ENCODE results near the gene RBL1.

RBL1 gene

DNA sequence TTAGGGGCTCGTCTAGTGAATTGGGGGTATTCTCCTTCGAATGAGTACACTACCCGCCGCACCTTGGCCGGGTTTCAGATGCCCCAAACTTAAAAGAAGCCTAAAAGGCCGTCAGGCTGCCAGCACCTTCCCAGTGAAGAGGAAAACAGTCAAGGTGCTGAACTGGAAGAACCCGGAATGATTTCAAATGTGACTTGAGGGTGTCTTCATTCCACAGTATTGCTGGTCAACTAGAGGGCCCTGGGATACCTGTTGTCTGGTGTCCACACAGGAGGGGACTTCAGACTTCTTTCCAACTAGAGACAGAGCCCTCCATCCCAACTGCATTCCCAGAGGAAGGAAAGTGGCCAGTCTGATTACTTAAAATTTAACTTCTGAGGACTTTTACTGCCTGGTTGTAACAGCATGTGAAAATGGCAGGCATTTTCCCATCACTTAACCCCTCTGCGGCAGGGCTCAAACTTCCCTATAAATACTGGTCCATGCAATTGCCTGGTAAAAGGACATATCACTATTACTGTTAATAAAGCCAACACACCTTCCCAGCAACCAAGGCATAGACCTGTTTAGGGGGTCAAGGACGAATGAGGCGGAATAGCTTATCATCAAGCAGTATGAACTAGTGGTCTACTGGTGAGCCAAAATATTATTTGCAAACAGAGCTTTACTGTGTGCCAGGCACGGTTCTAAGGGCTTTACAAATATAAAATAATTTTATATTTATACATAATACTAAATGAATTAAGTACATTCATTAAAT, 143.6 kb downstream of the RBL1 start:
- no peak for TF ChIP-seq EZH2phosphoT487 (IDR thresholded peaks at IDR 0.05; ENCODE audit: borderline replicate concordance)
- TF ChIP-seq, protein P1, sequence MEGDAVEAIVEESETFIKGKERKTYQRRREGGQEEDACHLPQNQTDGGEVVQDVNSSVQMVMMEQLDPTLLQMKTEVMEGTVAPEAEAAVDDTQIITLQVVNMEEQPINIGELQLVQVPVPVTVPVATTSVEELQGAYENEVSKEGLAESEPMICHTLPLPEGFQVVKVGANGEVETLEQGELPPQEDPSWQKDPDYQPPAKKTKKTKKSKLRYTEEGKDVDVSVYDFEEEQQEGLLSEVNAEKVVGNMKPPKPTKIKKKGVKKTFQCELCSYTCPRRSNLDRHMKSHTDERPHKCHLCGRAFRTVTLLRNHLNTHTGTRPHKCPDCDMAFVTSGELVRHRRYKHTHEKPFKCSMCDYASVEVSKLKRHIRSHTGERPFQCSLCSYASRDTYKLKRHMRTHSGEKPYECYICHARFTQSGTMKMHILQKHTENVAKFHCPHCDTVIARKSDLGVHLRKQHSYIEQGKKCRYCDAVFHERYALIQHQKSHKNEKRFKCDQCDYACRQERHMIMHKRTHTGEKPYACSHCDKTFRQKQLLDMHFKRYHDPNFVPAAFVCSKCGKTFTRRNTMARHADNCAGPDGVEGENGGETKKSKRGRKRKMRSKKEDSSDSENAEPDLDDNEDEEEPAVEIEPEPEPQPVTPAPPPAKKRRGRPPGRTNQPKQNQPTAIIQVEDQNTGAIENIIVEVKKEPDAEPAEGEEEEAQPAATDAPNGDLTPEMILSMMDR (conservative IDR thresholded peaks at IDR 0.05; ENCODE audit: low read length) = no peak

DNA sequence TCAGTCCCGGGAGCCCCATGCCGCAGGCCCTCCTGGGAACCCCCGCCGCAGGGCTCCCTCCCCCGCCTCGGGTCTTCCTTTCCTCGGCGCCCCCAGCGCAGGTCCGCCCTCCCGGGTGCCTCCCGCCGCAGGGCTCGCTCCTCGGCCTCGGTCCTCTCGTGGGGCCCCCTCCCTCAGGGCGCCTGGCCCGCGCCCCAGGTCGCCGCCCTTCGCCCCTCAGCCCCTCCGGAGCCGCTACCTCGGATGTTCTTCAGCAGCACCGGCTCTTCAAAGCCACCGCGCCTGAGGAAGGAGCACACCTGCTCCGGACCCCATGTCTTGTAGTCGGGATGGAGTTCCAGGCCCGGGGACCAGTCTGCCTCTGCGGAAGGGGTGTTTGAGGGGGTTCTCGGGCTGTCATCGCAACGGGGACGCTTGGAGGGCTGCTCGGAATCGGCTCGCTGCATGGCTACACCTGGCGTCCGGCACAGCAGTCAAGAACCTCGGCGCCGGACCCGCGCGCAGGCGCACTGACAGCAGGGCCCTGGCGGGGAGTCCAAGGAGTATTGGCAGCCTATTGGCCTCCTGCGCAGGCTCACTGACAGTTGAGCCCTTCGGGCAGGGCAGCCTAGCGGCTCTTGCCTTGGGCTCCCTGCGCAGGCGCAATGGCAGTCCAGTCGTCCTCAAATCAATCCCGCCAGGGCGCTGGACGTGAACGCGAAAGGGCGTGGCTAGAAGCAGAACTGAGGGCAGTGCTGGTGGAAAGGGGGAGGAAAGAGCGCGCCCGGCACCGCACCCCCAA, 144.4 kb downstream of the RBL1 start, which contains the start of gene SAMHD1:
TSS of gene SAMHD1 (minus strand) at position 511 of the 781 bp plus-strand sequence. CDS start at position 446, 65 bp downstream.
- H3K79me2 ChIP-seq (ENCODE audit: insufficient read depth, low read length) = no peaks in the 10 kb centered on the region
- H2AFZ ChIP-seq (ENCODE audit: low read length) = peak within 1 kb of the TSS; percentile 46; the same call in 1 of the 2 replicates
- peaks cover 29% of the 10 kb centered on the region for H3K4me1 ChIP-seq (ENCODE audit: insufficient read depth, low read length, poor library complexity, severe bottlenecking)

More for the DNA sequence above, 143.6 kb downstream of the RBL1 start:
- Histone ChIP-seq H3K27me3 (ENCODE audit: insufficient read depth, low read length, poor library complexity, severe bottlenecking) (no peaks in the 10 kb centered on the region), H3F3A (ENCODE audit: low read depth) (no peaks in the 10 kb centered on the region), H2AFZ (ENCODE audit: low read length) (no peak overlapping the region), H3K9me3 (ENCODE audit: insufficient read depth, low read depth, low read length) (no peaks in the 10 kb centered on the region), H3K4me3 (ENCODE audit: low read length, poor library complexity, severe bottlenecking) (no peak overlapping the region), H3K4me1 (ENCODE audit: insufficient read depth, low read length, poor library complexity, severe bottlenecking) (peaks cover 24% of the 10 kb centered on the region), H3K36me3 (ENCODE audit: insufficient read depth, low read length) (no peaks in the 10 kb centered on the region), H3K9ac (ENCODE audit: low read depth, low read length, poor library complexity, severe bottlenecking) (no peak overlapping the region), H3K79me2 (ENCODE audit: insufficient read depth, low read length) (no peaks in the 10 kb centered on the region), H3K9me2 (replicated peaks; ENCODE audit: low read depth, low read length) (no peaks in the 10 kb centered on the region), H3K4me2 (ENCODE audit: low read depth, low read length, poor library complexity, severe bottlenecking) (no peak overlapping the region), H4K20me1 (ENCODE audit: insufficient read depth, low read length, poor library complexity, severe bottlenecking) (no peaks in the 10 kb centered on the region)

GRCh38 chr20:36950414-36951197, 145.2 kb downstream of the RBL1 start:
- Histone ChIP-seq H3K9me3 (ENCODE audit: insufficient read depth, low read depth, low read length) (no peaks in the 10 kb centered on the region), H4K20me1 (ENCODE audit: insufficient read depth, low read length, poor library complexity, severe bottlenecking) (no peaks in the 10 kb centered on the region), H3K4me3 (ENCODE audit: low read length, poor library complexity, severe bottlenecking) (peak overlapping the region; percentile 66), H3K4me1 (ENCODE audit: insufficient read depth, low read length, poor library complexity, severe bottlenecking) (peaks cover 27% of the 10 kb centered on the region), H3F3A (ENCODE audit: low read depth) (no peaks in the 10 kb centered on the region), H3K4me2 (ENCODE audit: low read depth, low read length, poor library complexity, severe bottlenecking) (peak overlapping the region; percentile 77), H3K27me3 (ENCODE audit: insufficient read depth, low read length, poor library complexity, severe bottlenecking) (no peaks in the 10 kb centered on the region), H3K9me2 (replicated peaks; ENCODE audit: low read depth, low read length) (no peaks in the 10 kb centered on the region), H3K9ac (ENCODE audit: low read depth, low read length, poor library complexity, severe bottlenecking) (no peak overlapping the region), H2AFZ (ENCODE audit: low read length) (peak overlapping the region; percentile 46; the same call in 1 of the 2 replicates), H3K36me3 (ENCODE audit: insufficient read depth, low read length) (no peaks in the 10 kb centered on the region), H3K79me2 (ENCODE audit: insufficient read depth, low read length) (no peaks in the 10 kb centered on the region)
- TF ChIP-seq, protein P1 (conservative IDR thresholded peaks at IDR 0.05; ENCODE audit: low read length) = no peak
- TF ChIP-seq EZH2phosphoT487 (IDR thresholded peaks at IDR 0.05; ENCODE audit: borderline replicate concordance) = no peak

More for the DNA sequence above, 144.4 kb downstream of the RBL1 start, which contains the start of gene SAMHD1:
- no peaks in the 10 kb centered on the region for H3K9me3 ChIP-seq (ENCODE audit: insufficient read depth, low read depth, low read length)
- peak within 1 kb of the TSS; percentile 77 for H3K4me2 ChIP-seq (ENCODE audit: low read depth, low read length, poor library complexity, severe bottlenecking)
- no peaks in the 10 kb centered on the region for H3K36me3 ChIP-seq (ENCODE audit: insufficient read depth, low read length)
- H4K20me1 ChIP-seq (ENCODE audit: insufficient read depth, low read length, poor library complexity, severe bottlenecking) = no peaks in the 10 kb centered on the region
- no peak within 1 kb of the TSS for H3K9ac ChIP-seq (ENCODE audit: low read depth, low read length, poor library complexity, severe bottlenecking)
- H3K4me3 ChIP-seq (ENCODE audit: low read length, poor library complexity, severe bottlenecking) = peak within 1 kb of the TSS; percentile 66
- no peaks in the 10 kb centered on the region for H3F3A ChIP-seq (ENCODE audit: low read depth)
- no peaks in the 10 kb centered on the region for H3K27me3 ChIP-seq (ENCODE audit: insufficient read depth, low read length, poor library complexity, severe bottlenecking)
- no peaks in the 10 kb centered on the region for H3K9me2 ChIP-seq (replicated peaks; ENCODE audit: low read depth, low read length)
- TF ChIP-seq EZH2phosphoT487 (IDR thresholded peaks at IDR 0.05; ENCODE audit: borderline replicate concordance) = no peak
- TF ChIP-seq, protein P1 (conservative IDR thresholded peaks at IDR 0.05; ENCODE audit: low read length) = no peak

Data from Loucy (cell line).